DOHH2 (cell line): ENCODE data around the gene MAST2.

ENCODE experiments used
- H3F3A ChIP-seq: fragments of 200-600 bp; sonication (generic), shearing (Covaris generic); 2 replicates; pipeline ENCODE4 v1.6.0; 2016; ENCODE audit warnings: antibody characterized with exemption, mild to moderate bottlenecking; ENCODE audit not compliant: control insufficient read depth, insufficient read depth
- H3K27ac ChIP-seq: fragments of 200-600 bp; sonication (generic); 2 replicates; pipeline ENCODE4 v1.5.1; 2014; ENCODE audit warnings: low read depth, mild to moderate bottlenecking, low read length, moderate library complexity
- H3K27me3 ChIP-seq: fragments of 200-600 bp; sonication (generic); 2 replicates; pipeline ENCODE4 v1.6.1; 2014; ENCODE audit warnings: mild to moderate bottlenecking, low read length, mixed read lengths; ENCODE audit not compliant: control insufficient read depth
- H3K36me3 ChIP-seq: fragments of 200-600 bp; sonication (generic); 2 replicates; pipeline ENCODE4 v1.6.1; 2014; ENCODE audit warnings: mild to moderate bottlenecking, low read length, moderate library complexity, mixed read lengths; ENCODE audit not compliant: control insufficient read depth
- H3K4me1 ChIP-seq: fragments of 200-600 bp; sonication (generic); 2 replicates; pipeline ENCODE4 v1.6.1; 2014; ENCODE audit warnings: mild to moderate bottlenecking, low read length, mixed read lengths; ENCODE audit not compliant: control insufficient read depth
- H3K4me2 ChIP-seq: fragments of 200-600 bp; sonication (generic); 2 replicates; pipeline ENCODE4 v1.6.0; 2014; ENCODE audit warnings: mild to moderate bottlenecking, low read length, moderate library complexity
- H3K4me3 ChIP-seq: fragments of 200-600 bp; sonication (generic); 2 replicates; pipeline ENCODE4 v1.5.1; 2014; ENCODE audit warnings: mild to moderate bottlenecking, low read length, mixed read lengths
- H3K79me2 ChIP-seq: fragments of 200-600 bp; sonication (generic); 2 replicates; pipeline ENCODE4 v1.6.1; 2014; ENCODE audit warnings: mild to moderate bottlenecking, low read length, mixed read lengths; ENCODE audit not compliant: control insufficient read depth
- H3K9me2 ChIP-seq: fragments of 200-600 bp; sonication (generic); replicated peaks from 2 replicates; pipeline ENCODE4 v1.6.1; 2014; ENCODE audit warnings: mild to moderate bottlenecking, low read length, mixed read lengths; ENCODE audit not compliant: control insufficient read depth
- H3K9me3 ChIP-seq: fragments of 200-600 bp; sonication (generic); 2 replicates; pipeline ENCODE4 v1.6.1; 2014; ENCODE audit warnings: antibody characterized with exemption, low read length, mixed read lengths; ENCODE audit not compliant: control insufficient read depth, insufficient read depth
- H4K20me1 ChIP-seq: fragments of 200-600 bp; sonication (generic); 2 replicates; pipeline ENCODE4 v1.6.0; 2014; ENCODE audit warnings: low read depth, mild to moderate bottlenecking, antibody characterized with exemption, low read length, moderate library complexity; ENCODE audit not compliant: control insufficient read depth, insufficient read depth
- CTCF ChIP-seq: fragments of 200-600 bp; sonication (generic); IDR thresholded peaks from one replicate; pipeline ENCODE4 v1.5.1; 2014; ENCODE audit warnings: antibody characterized with exemption, mild to moderate bottlenecking, low read depth, low read length; ENCODE audit not compliant: poor library complexity, severe bottlenecking
- EZH2phosphoT487 ChIP-seq: fragments of 200-600 bp; sonication (generic); IDR thresholded peaks from 2 replicates; pipeline ENCODE4 v1.6.1; 2017; ENCODE audit warnings: borderline replicate concordance, mild to moderate bottlenecking, antibody characterized with exemption, low read length, moderate library complexity, mixed read lengths

The MAST2 gene

GRCh38 chr1:45796381-45796780, 7.0 kb upstream of the MAST2 start:
- H3K27ac ChIP-seq, result no peak overlapping the region
- peaks cover 5% of the 10 kb centered on the region for H3F3A ChIP-seq
- TF ChIP-seq EZH2phosphoT487, result no peak
- TF ChIP-seq CTCF, result no peak

GRCh38 chr1:45796946-45797345, 6.5 kb upstream of the MAST2 start:
- no peak overlapping the region for H3K4me2 ChIP-seq
- no peak for TF ChIP-seq CTCF
- TF ChIP-seq EZH2phosphoT487, result no peak

More at GRCh38 chr1:45796381-45796780, 7.0 kb upstream of the MAST2 start:
- Histone ChIP-seq H3K4me3 (no peak overlapping the region), H3K4me1 (peaks cover 46% of the 10 kb centered on the region), H3K79me2 (no peaks in the 10 kb centered on the region), H3K9me2 (no peaks in the 10 kb centered on the region), H3K27me3 (no peaks in the 10 kb centered on the region), H4K20me1 (no peaks in the 10 kb centered on the region), H3K4me2 (no peak overlapping the region), H3K9me3 (no peaks in the 10 kb centered on the region), H3K36me3 (no peaks in the 10 kb centered on the region)

GRCh38 chr1:45800899-45801298, 2.5 kb upstream of the MAST2 start:
- peaks cover 26% of the 10 kb centered on the region for H3K79me2 ChIP-seq
- H3K4me3 ChIP-seq, result no peak overlapping the region
- no peaks in the 10 kb centered on the region; the same call in 1 of the 2 replicates for H3F3A ChIP-seq
- no peak for TF ChIP-seq CTCF
- no peak for TF ChIP-seq EZH2phosphoT487
- H3K36me3 ChIP-seq, result peaks cover 18% of the 10 kb centered on the region
- H4K20me1 ChIP-seq, result peaks cover 12% of the 10 kb centered on the region
- no peak overlapping the region for H3K4me2 ChIP-seq
- no peaks in the 10 kb centered on the region for H3K9me2 ChIP-seq
- peaks cover 31% of the 10 kb centered on the region for H3K4me1 ChIP-seq
- H3K27ac ChIP-seq, result no peak overlapping the region
- no peaks in the 10 kb centered on the region for H3K9me3 ChIP-seq
- no peaks in the 10 kb centered on the region for H3K27me3 ChIP-seq

More at GRCh38 chr1:45796946-45797345, 6.5 kb upstream of the MAST2 start:
- H3K36me3 ChIP-seq, result no peaks in the 10 kb centered on the region
- H4K20me1 ChIP-seq, result no peaks in the 10 kb centered on the region
- H3K9me3 ChIP-seq, result no peaks in the 10 kb centered on the region
- H3K4me1 ChIP-seq, result peaks cover 41% of the 10 kb centered on the region
- H3K27ac ChIP-seq, result no peak overlapping the region
- H3F3A ChIP-seq, result peaks cover 5% of the 10 kb centered on the region
- H3K27me3 ChIP-seq, result no peaks in the 10 kb centered on the region
- H3K79me2 ChIP-seq, result no peaks in the 10 kb centered on the region
- no peak overlapping the region for H3K4me3 ChIP-seq
- H3K9me2 ChIP-seq, result no peaks in the 10 kb centered on the region
